CD14-positive monocyte (primary cell): ENCODE measurements around the gene NHLH2. TPM values are rescaled to one million over a fixed set of nuclear protein-coding genes. Genes with fewer than 3 reads are reported as not detected.

ENCODE experiments used
- DNase-seq, 3 donors: peaks; one replicate each; pipeline ENCODE4 v3.0.0-alpha.2; 2011 to 2022
- H2AFZ ChIP-seq: 2 replicates; pipeline ENCODE4 v1.6.0; 2012; ENCODE audit warnings: mild to moderate bottlenecking, low read depth, low read length, inconsistent platforms; ENCODE audit not compliant: insufficient read depth, poor library complexity, severe bottlenecking
- H3K27ac ChIP-seq, 2 donors: 1 replicate in 1 of 2; 2 replicates in 1 of 2; pipeline ENCODE4 v1.5.1; 2012 to 2013; ENCODE audit warnings: low read length in 2 of 2, control low read depth in 1 of 2, inconsistent platforms in 1 of 2, low read depth in 1 of 2, mild to moderate bottlenecking in 1 of 2
- H3K27me3 ChIP-seq, 2 donors: one replicate each; pipeline versions ENCODE4 v1.6.0 to v1.6.1; 2011 to 2013; ENCODE audit warnings: low read length in 2 of 2; ENCODE audit not compliant: control insufficient read depth in 2 of 2, insufficient read depth in 2 of 2
- H3K36me3 ChIP-seq, 2 donors: replicated peaks in 1 of 2; 1 replicate in 1 of 2; 2 replicates in 1 of 2; pipeline versions ENCODE4 v1.5.1 to v1.6.1; 2012 to 2013; ENCODE audit warnings: low read length in 2 of 2, control low read depth in 1 of 2, inconsistent platforms in 1 of 2, mild to moderate bottlenecking in 1 of 2; ENCODE audit not compliant: insufficient read depth in 2 of 2, control insufficient read depth in 1 of 2
- H3K4me1 ChIP-seq, 2 donors: 1 replicate in 1 of 2; 2 replicates in 1 of 2; pipeline versions ENCODE4 v1.5.1 to v1.6.1; 2012 to 2013; ENCODE audit warnings: low read length in 2 of 2, control low read depth in 1 of 2, inconsistent platforms in 1 of 2, mild to moderate bottlenecking in 1 of 2, moderate library complexity in 1 of 2; ENCODE audit not compliant: insufficient read depth in 2 of 2, control insufficient read depth in 1 of 2
- H3K4me2 ChIP-seq: replicated peaks from 2 replicates; pipeline ENCODE3; 2012; ENCODE audit warnings: low read length, moderate library complexity, mild to moderate bottlenecking; ENCODE audit not compliant: poor library complexity, severe bottlenecking; ENCODE audit errors: extremely low read depth
- H3K4me3 ChIP-seq, 3 experiments: fragments of 200-600 bp in 1 of 3; sonication (generic) in 1 of 3; replicated peaks in 1 of 3; 1 replicate in 2 of 3; 2 replicates in 1 of 3; pipeline ENCODE4 v1.5.1; 2011 to 2013; ENCODE audit warnings: low read length in 3 of 3, mild to moderate bottlenecking in 3 of 3, control low read depth in 2 of 3, low read depth in 2 of 3, inconsistent platforms in 1 of 3, moderate library complexity in 1 of 3
- H3K79me2 ChIP-seq: 2 replicates; pipeline ENCODE4 v1.6.0; 2012; ENCODE audit warnings: mild to moderate bottlenecking, control low read depth, inconsistent platforms, low read length, moderate library complexity; ENCODE audit not compliant: insufficient read depth
- H3K9ac ChIP-seq: 2 replicates; pipeline ENCODE4 v1.6.0; 2017; ENCODE audit warnings: low read length, mild to moderate bottlenecking; ENCODE audit not compliant: insufficient read depth, poor library complexity, severe bottlenecking
- H3K9me3 ChIP-seq, 2 donors: replicated peaks in 1 of 2; 1 replicate in 1 of 2; 2 replicates in 1 of 2; pipeline versions ENCODE4 v1.5.1 to v1.6.1; 2012 to 2013; ENCODE audit warnings: low read length in 2 of 2, control low read depth in 1 of 2; ENCODE audit not compliant: control insufficient read depth in 1 of 2, insufficient read depth in 1 of 2
- H4K20me1 ChIP-seq: 2 replicates; pipeline ENCODE4 v1.6.0; 2012; ENCODE audit warnings: mild to moderate bottlenecking, low read length, control low read depth, moderate library complexity; ENCODE audit not compliant: insufficient read depth
- H3K27ac Mint-ChIP-seq, 7 donors: one replicate each; pipeline ENCODE4 v1.8.0; 2020; ENCODE audit warnings: mild to moderate bottlenecking in 7 of 7, mixed read lengths in 7 of 7, moderate library complexity in 6 of 7, inconsistent platforms in 2 of 7
- H3K27me3 Mint-ChIP-seq, 3 donors: one replicate each; pipeline ENCODE4 v1.8.0; 2021 to 2022; ENCODE audit warnings: low read depth in 3 of 3, mild to moderate bottlenecking in 3 of 3, mixed read lengths in 3 of 3, moderate library complexity in 3 of 3, inconsistent platforms in 1 of 3
- H3K36me3 Mint-ChIP-seq, 2 donors: one replicate each; pipeline ENCODE4 v1.8.0; 2020; ENCODE audit warnings: mixed read lengths in 2 of 2, inconsistent platforms in 1 of 2, mild to moderate bottlenecking in 1 of 2
- H3K4me1 Mint-ChIP-seq: one replicate; pipeline ENCODE4 v1.8.0; 2020; ENCODE audit warnings: mild to moderate bottlenecking, mixed read lengths
- H3K4me3 Mint-ChIP-seq, 2 donors: one replicate each; pipeline ENCODE4 v1.8.0; 2020; ENCODE audit warnings: mild to moderate bottlenecking in 2 of 2, mixed read lengths in 2 of 2, moderate library complexity in 1 of 2
- H3K9me3 Mint-ChIP-seq, 7 donors: one replicate each; pipeline ENCODE4 v1.8.0; 2020 to 2022; ENCODE audit warnings: mixed read lengths in 7 of 7, mild to moderate bottlenecking in 6 of 7, moderate library complexity in 6 of 7, inconsistent platforms in 2 of 7
- WGBS: methylation state at CpG from one replicate; pipeline ENCODE4 v1.1.5; 2013; ENCODE audit warnings: missing lambda C conversion rate; ENCODE audit not compliant: insufficient coverage; 5-methylcytosine and 5-hydroxymethylcytosine counted together
- intact Hi-C, 2 donors: fragments of 100-400 bp; cut with micrococcal nuclease; formaldehyde crosslinking; loops; one replicate each; pipeline versions ENCODE4 v1.15.0 to v1.15.1; 2023
- polyA plus RNA-seq, 3 donors: library from polyadenylated mRNA; depleted of rRNA in 1 of 3; unstranded in 2 of 3; stranded (reverse) in 1 of 3; fragments of 300-500 nt in 2 of 3; fragments of >200 nt in 1 of 3; fragmentation: Illumina TruSeq in 2 of 3; gene quantifications; 1 replicate in 2 of 3; 2 replicates in 1 of 3; pipeline ENCODE4 v1.2.3, GENCODE V29; 2012 to 2021
- TF ChIP-seq, protein P1 (sequence below): fragments of 200-600 bp; IDR thresholded peaks from one replicate; pipeline ENCODE4 v1.8.0; 2022; ENCODE audit warnings: antibody characterized with exemption, mild to moderate bottlenecking

NHLH2 gene
- polyA plus RNA-seq, 3 donors: 0.03 TPM; not detected in 2

DNA sequence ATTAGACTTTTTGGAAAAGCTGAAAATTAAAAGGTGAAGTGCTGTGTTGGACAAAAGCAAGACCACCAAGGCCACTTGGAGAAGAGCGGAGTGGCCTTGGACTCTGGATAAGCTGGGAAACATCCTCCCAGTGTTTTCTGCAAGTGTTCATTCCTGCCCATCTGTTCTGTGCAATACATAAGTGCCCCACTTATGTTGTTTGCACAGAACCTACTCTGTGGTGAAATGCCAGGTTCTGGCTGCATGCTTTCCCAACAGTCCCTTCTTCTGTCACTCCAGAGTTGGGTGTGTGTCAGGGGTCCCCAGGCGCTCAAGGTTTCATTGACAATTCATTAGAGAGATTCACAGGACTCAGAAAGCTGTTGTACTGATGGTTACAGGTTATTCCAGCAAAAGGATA is 30.3 kb downstream of the NHLH2 start:
- Histone ChIP-seq H3K4me2 (no peak overlapping the region), H3K4me3 (no peak overlapping the region), H4K20me1 (no peaks in the 10 kb centered on the region), H3K4me1 (peaks cover 25 to 29% of the 10 kb centered on the region in 2 donors), H3K9me3 (no peaks in the 10 kb centered on the region), H3K79me2 (no peaks in the 10 kb centered on the region), H3K27me3 (no peaks in the 10 kb centered on the region), H3K27ac (no peak overlapping the region), H3K36me3 (no peaks in the 10 kb centered on the region), H2AFZ (no peak overlapping the region), H3K9ac (no peak overlapping the region)
- DNase-seq: no peak
- no peaks in the 10 kb centered on the region for H3K9me3 Mint-ChIP-seq
- no peak overlapping the region for H3K27ac Mint-ChIP-seq
- intact Hi-C loops: loop anchor here in 1 of 2 donors (5.0 kb wide), 1 partner anchor 67 kb away; no protein-coding TSS in a partner anchor
- no peaks in the 10 kb centered on the region for H3K36me3 Mint-ChIP-seq
- TF ChIP-seq, protein P1, sequence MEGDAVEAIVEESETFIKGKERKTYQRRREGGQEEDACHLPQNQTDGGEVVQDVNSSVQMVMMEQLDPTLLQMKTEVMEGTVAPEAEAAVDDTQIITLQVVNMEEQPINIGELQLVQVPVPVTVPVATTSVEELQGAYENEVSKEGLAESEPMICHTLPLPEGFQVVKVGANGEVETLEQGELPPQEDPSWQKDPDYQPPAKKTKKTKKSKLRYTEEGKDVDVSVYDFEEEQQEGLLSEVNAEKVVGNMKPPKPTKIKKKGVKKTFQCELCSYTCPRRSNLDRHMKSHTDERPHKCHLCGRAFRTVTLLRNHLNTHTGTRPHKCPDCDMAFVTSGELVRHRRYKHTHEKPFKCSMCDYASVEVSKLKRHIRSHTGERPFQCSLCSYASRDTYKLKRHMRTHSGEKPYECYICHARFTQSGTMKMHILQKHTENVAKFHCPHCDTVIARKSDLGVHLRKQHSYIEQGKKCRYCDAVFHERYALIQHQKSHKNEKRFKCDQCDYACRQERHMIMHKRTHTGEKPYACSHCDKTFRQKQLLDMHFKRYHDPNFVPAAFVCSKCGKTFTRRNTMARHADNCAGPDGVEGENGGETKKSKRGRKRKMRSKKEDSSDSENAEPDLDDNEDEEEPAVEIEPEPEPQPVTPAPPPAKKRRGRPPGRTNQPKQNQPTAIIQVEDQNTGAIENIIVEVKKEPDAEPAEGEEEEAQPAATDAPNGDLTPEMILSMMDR: no peak
- 86% methylated on average over 1 of the region's 2 CpGs for WGBS
- peaks cover 29% of the 10 kb centered on the region for H3K4me1 Mint-ChIP-seq
- H3K4me3 Mint-ChIP-seq: no peak overlapping the region
- H3K27me3 Mint-ChIP-seq: peaks cover 0 to 4% (median 3%) of the 10 kb centered on the region in 3 donors

DNA sequence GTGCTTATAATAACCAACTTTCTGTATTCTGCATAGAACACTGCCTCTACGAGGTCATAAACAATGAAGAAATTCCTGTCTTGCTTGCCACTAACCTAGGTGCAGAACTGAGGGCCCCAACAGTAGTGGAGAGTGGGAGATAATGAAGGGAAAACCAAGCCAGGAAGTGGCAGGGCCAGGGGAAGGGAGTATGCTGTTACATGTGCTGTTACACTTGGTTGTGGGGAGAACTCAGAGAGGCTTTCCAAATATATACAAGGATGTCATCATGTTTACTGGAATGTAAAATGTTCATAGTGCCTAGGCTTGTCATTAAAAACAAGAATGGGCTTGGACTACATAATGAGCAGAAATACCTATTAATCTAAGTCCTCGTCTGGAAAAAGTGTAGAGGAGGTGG is 31.1 kb downstream of the NHLH2 start:
- Histone ChIP-seq H3K9me3 (no peaks in the 10 kb centered on the region), H3K36me3 (no peaks in the 10 kb centered on the region), H3K79me2 (no peaks in the 10 kb centered on the region), H2AFZ (no peak overlapping the region), H3K4me1 (peaks cover 25 to 29% of the 10 kb centered on the region in 2 donors), H3K9ac (no peak overlapping the region), H3K4me3 (no peak overlapping the region), H4K20me1 (no peaks in the 10 kb centered on the region), H3K27me3 (no peaks in the 10 kb centered on the region), H3K27ac (no peak overlapping the region), H3K4me2 (no peak overlapping the region)
- no CpG with 5 or more reads among the region's 2 CpGs for WGBS
- intact Hi-C loops: loop anchor here (5.0 to 10.0 kb wide), 3 partner anchors 67 to 175 kb away; no protein-coding TSS in a partner anchor
- no peak for DNase-seq
- H3K9me3 Mint-ChIP-seq: no peaks in the 10 kb centered on the region
- TF ChIP-seq, protein P1: no peak
- H3K36me3 Mint-ChIP-seq: no peaks in the 10 kb centered on the region
- H3K27ac Mint-ChIP-seq: no peak overlapping the region
- peaks cover 29% of the 10 kb centered on the region for H3K4me1 Mint-ChIP-seq
- peaks cover 0 to 5% (median 3%) of the 10 kb centered on the region in 3 donors for H3K27me3 Mint-ChIP-seq
- no peak overlapping the region for H3K4me3 Mint-ChIP-seq
